KOPT-K1 (cell line): ENCODE data around the gene SLC25A11.

ENCODE experiments used
- H3K27ac ChIP-seq: fragments of 200-600 bp; sonication (generic); 2 replicates; pipeline ENCODE4 v1.5.1; 2016; ENCODE audit warnings: antibody characterized with exemption, mild to moderate bottlenecking, low read depth, low read length; ENCODE audit not compliant: poor library complexity, severe bottlenecking
- H3K36me3 ChIP-seq: fragments of 200-600 bp; sonication (generic); 2 replicates; pipeline ENCODE4 v1.5.1; 2017; ENCODE audit warnings: antibody characterized with exemption, mild to moderate bottlenecking, low read length, moderate library complexity; ENCODE audit not compliant: insufficient read depth
- H3K9me3 ChIP-seq: fragments of 200-600 bp; sonication (generic); 2 replicates; pipeline ENCODE4 v1.5.1; 2017; ENCODE audit warnings: antibody characterized with exemption, low read length, mild to moderate bottlenecking; ENCODE audit not compliant: insufficient read depth, poor library complexity, severe bottlenecking

The SLC25A11 gene

GRCh38 chr17:4950746-4951204 is 10.9 kb upstream of the SLC25A11 start, which contains the start of gene ENO3:
Gene ENO3 (plus strand): TSS chr17:4951119. CDS start chr17:4951830, 711 bp downstream.
- no peaks in the 10 kb centered on the region for H3K9me3 ChIP-seq
- peaks cover 19% of the 10 kb centered on the region for H3K36me3 ChIP-seq
- H3K27ac ChIP-seq, result peak within 1 kb of the TSS; percentile 99

- Histone ChIP-seq H3K9me3 (no peaks in the 10 kb centered on the region), H3K36me3 (peaks cover 25% of the 10 kb centered on the region), H3K27ac (peak overlapping the region; percentile 99)
Measured at GRCh38 chr17:4950075-4950745, 10.4 kb upstream of the SLC25A11 start.

DNA sequence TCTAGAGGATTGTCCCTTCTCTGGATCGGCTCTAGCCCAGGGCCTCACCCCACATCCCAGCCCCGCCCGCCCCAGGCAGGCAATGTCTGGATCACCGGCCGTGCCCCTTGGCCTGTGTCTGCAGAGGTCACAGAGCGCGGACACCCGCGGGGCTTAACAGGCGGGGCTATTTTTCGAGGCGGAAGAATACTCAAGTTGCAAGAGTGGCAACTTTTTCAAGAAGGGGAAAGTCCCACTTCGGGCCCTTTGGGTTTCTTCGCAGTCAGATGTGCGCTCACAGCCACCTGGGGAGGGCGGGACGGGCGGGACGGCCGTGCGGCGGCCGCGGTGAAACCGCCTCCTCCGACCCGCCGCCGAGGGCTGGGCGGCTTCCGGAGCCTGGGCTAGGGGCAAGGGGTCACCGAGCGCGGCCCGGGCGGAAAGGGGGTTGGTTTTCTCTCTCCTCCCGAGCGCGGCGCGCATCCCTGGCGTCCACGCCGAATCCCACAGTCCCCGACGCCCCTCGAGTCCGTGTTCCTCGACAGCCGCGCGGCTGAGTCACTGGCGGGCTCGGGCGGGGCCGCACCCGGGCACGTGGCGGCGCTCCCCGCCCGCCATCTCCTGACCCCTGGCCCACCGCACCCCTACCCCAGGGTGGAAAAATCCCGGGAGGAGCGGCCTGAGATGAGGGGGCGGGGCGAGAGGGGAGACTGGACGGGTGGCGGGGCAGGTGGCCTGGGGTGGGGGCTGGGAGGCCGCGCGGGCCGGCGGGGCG is 9.7 kb upstream of the SLC25A11 start:
- H3K36me3 ChIP-seq, result peaks cover 32% of the 10 kb centered on the region
- peak overlapping the region; percentile 99 for H3K27ac ChIP-seq
- H3K9me3 ChIP-seq, result no peaks in the 10 kb centered on the region

DNA sequence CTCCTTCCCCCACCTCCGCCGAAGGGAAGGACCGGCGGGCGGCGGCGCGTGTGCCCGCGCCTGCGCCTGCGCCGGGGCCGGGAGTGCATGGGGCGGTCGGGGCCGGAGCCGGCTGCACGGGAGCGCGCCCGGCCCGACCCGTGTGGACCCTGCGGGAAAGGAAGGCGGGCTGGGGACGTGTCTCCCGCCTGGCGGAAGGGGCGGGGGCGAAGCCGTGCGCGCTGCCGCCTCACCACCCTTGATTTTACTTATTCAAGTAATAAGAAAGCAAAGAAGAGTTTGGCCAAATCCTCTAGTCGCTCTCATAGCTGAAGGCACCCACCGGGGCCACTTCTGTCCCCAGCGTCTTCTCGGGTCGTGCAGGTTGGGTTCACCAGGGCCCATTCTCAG is 9.1 kb upstream of the SLC25A11 start:
- no peaks in the 10 kb centered on the region for H3K9me3 ChIP-seq
- H3K36me3 ChIP-seq, result peaks cover 37% of the 10 kb centered on the region
- H3K27ac ChIP-seq, result peak overlapping the region; percentile 99

DNA sequence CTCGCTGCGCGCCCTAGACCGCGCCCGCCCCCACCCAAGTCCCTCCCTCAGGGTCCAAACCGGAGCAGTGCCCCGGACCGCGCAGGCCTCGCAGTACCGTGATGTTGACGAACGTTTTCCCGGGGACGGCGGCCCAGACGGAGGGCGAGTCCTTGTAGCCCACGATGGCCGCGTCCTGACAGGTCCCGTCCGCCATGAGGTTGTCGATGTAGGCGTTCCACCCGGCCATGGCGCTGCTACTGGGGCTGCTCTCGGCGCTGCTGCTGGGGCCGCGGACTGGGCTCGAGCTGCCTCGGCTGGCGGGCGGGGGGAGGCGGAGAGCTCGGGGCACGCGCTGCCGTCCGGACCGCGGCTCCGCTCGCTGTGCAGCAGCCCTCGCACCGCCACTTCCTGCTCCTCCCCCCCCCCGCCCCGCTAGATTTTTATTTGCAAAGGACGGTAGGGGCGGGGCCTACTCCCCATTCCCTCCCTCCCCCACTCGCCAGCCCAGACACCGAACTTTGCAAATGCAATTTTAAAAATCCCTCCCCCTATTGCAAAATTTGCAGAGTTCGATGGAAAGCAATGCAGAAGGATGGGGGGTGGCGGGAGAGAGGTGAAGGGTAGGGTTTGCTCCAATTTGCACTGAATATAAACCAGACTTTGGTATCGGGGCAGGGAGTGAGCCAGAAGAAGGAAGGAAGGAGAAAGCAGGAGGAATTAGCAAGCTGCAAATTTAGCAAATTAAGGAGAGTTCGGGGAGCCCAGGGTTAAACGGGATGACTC is 8.5 kb upstream of the SLC25A11 start, which contains the start of gene PFN1:
Gene PFN1 (minus strand): TSS at position 365 of the 765 bp plus-strand sequence. CDS start 136 bp downstream, at position 229.
- Histone ChIP-seq H3K36me3 (peaks cover 42% of the 10 kb centered on the region), H3K27ac (peak within 1 kb of the TSS; percentile 99), H3K9me3 (no peaks in the 10 kb centered on the region)

GRCh38 chr17:4947411-4948165 is 7.7 kb upstream of the SLC25A11 start:
- peaks cover 50% of the 10 kb centered on the region for H3K36me3 ChIP-seq

GRCh38 chr17:4947010-4947410 is 7.2 kb upstream of the SLC25A11 start:
- H3K9me3 ChIP-seq, result no peaks in the 10 kb centered on the region
- peaks cover 56% of the 10 kb centered on the region for H3K36me3 ChIP-seq
- H3K27ac ChIP-seq, result peak overlapping the region; percentile 99

More at GRCh38 chr17:4947411-4948165, 7.7 kb upstream of the SLC25A11 start:
- H3K27ac ChIP-seq, result peak overlapping the region; percentile 99
- no peaks in the 10 kb centered on the region for H3K9me3 ChIP-seq

- peaks cover 59% of the 10 kb centered on the region for H3K36me3 ChIP-seq
- peak overlapping the region; percentile 99 for H3K27ac ChIP-seq
- H3K9me3 ChIP-seq, result no peaks in the 10 kb centered on the region
Measured at GRCh38 chr17:4946312-4946976, 6.6 kb upstream of the SLC25A11 start.

- Histone ChIP-seq H3K36me3 (peaks cover 59% of the 10 kb centered on the region), H3K9me3 (no peaks in the 10 kb centered on the region), H3K27ac (peak overlapping the region; percentile 99)
Measured at GRCh38 chr17:4945944-4946280, 6.1 kb upstream of the SLC25A11 start.

DNA sequence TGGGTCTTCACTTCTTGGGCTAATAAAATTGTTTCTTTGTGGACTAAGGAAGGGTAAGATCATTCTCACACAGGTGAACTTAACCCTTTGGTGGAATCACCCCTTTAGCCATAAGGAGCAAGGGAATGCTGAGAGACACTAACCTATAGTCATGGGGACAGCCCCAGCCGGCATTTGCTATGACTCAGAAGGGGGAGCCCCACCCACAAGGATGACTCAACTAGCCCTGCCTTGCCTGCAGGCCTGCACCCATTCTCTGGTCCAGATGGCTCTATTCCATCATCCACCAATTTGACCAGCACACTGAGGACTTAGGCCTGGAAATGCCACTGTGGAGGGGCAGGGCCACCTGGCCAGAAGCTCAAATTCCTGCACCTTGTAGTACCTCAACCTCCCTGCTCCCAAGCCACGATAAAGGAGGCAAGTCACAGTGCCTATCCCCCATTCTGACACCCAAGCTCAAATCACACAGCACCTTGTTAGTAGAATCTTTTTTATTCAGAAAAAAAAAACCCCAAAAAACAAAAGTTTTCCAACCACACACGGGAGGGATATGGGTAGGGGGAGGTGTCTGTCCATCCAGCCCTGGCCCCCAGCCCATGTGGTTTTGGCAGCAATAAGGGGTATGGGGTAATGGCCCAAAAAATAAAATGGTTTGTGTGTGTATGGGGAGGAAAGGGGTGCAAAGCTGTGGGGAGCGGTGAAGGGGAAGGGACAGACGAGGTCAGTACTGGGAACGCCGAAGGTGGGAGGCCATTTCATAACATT is 5.5 kb upstream of the SLC25A11 start:
- Histone ChIP-seq H3K27ac (peak overlapping the region; percentile 99), H3K36me3 (peaks cover 59% of the 10 kb centered on the region)

DNA sequence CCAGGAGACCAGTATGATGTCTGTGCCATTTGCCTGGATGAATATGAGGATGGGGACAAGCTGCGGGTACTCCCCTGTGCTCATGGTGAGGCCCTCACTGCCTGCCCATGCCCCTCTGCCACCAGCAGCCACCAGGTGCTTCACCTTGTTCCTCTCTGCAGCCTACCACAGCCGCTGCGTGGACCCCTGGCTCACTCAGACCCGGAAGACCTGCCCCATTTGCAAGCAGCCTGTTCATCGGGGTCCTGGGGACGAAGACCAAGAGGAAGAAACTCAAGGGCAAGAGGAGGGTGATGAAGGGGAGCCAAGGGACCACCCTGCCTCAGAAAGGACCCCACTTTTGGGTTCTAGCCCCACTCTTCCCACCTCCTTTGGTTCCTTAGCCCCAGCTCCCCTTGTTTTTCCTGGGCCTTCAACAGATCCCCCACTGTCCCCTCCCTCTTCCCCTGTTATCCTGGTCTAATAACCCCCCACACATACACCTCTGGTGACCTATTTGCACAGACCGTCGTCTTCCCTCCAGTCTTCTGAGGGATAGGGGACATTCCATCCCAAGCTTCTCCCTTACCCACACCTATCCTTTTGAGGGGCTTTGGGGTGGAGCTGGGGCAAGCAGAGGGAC is 4.8 kb upstream of the SLC25A11 start:
- Histone ChIP-seq H3K9me3 (no peaks in the 10 kb centered on the region), H3K36me3 (peaks cover 59% of the 10 kb centered on the region), H3K27ac (peak overlapping the region; percentile 99)

More for the DNA sequence above, 5.5 kb upstream of the SLC25A11 start:
- no peaks in the 10 kb centered on the region for H3K9me3 ChIP-seq

- Histone ChIP-seq H3K9me3 (no peaks in the 10 kb centered on the region), H3K36me3 (peaks cover 59% of the 10 kb centered on the region), H3K27ac (peak overlapping the region; percentile 99)
Measured at GRCh38 chr17:4944163-4944553, 4.3 kb upstream of the SLC25A11 start.
